GM18520 (cell line): Measurements from ENCODE around the gene RSBN1L.

Experiments used
- ATAC-seq: cut with Tn5 transposase; IDR thresholded peaks from one replicate; pipeline ENCODE4 v1.9.1; 2021; ENCODE audit not compliant: unreplicated experiment

The RSBN1L gene

GRCh38 chr7:77727936-77728701 lies 31.9 kb downstream of the RSBN1L start:
- ATAC-seq: no peak

- ATAC-seq: no peak
Observed at GRCh38 chr7:77729574-77730348, 33.5 kb downstream of the RSBN1L start.

- ATAC-seq: no peak
Observed at GRCh38 chr7:77731716-77732115, 35.5 kb downstream of the RSBN1L start.

GRCh38 chr7:77734659-77735421 lies 38.6 kb downstream of the RSBN1L start:
- no peak for ATAC-seq

GRCh38 chr7:77735457-77735856 lies 39.2 kb downstream of the RSBN1L start:
- ATAC-seq: no peak

GRCh38 chr7:77736991-77737390 lies 40.7 kb downstream of the RSBN1L start:
- ATAC-seq: no peak

- ATAC-seq: no peak
Observed at GRCh38 chr7:77738382-77738781, 42.1 kb downstream of the RSBN1L start.

GRCh38 chr7:77738871-77739270 lies 42.6 kb downstream of the RSBN1L start:
- no peak for ATAC-seq

GRCh38 chr7:77740257-77740656 lies 44.0 kb downstream of the RSBN1L start:
- no peak for ATAC-seq

- no peak for ATAC-seq
Observed at GRCh38 chr7:77743518-77743917, 47.3 kb downstream of the RSBN1L start.

GRCh38 chr7:77745746-77746145 lies 49.5 kb downstream of the RSBN1L start:
- ATAC-seq: no peak

- no peak for ATAC-seq
Observed at GRCh38 chr7:77746164-77746823, 50.0 kb downstream of the RSBN1L start.

- ATAC-seq: no peak
Observed at GRCh38 chr7:77746824-77747165, 50.5 kb downstream of the RSBN1L start.

GRCh38 chr7:77747178-77747577 lies 50.9 kb downstream of the RSBN1L start:
- ATAC-seq: no peak

GRCh38 chr7:77747718-77748117 lies 51.5 kb downstream of the RSBN1L start:
- no peak for ATAC-seq

- no peak for ATAC-seq
Observed at GRCh38 chr7:77752016-77752415, 55.8 kb downstream of the RSBN1L start.

- ATAC-seq: no peak
Observed at GRCh38 chr7:77753173-77753572, 56.9 kb downstream of the RSBN1L start.

- peak; percentile 93 for ATAC-seq
Observed at GRCh38 chr7:77757589-77757988, 61.3 kb downstream of the RSBN1L start.

GRCh38 chr7:77759294-77759889 lies 63.1 kb downstream of the RSBN1L start:
- ATAC-seq: no peak

GRCh38 chr7:77760809-77761453 lies 64.7 kb downstream of the RSBN1L start:
- ATAC-seq: no peak
